ENCODE data around the gene HCFC2. TPM values are rescaled to one million over a fixed set of nuclear protein-coding genes. Genes with fewer than 3 reads are reported as not detected.

HCFC2 gene
- total RNA-seq, 2 experiments from 2014 or later = 6.4 to 6.5 TPM

DNA sequence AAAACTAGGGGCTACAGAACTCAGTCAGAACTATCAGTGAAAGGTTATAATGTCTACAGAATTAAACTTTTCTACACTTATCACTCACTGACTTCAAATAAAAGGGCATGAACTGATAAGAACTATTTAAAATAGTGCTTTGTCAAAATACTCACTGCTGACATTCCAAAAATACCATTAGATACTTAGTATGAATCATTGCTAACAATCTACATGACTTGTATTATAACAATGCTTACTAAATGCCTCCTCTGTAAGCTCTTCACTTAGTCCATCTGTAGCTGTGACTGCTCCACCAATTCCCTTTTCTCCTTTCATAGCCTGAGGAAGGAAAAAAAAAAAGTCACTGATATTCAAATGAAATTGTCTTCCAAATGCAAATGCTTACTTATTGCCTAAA is 56.7 kb downstream of the HCFC2 start:
- no peaks in the 10 kb centered on the region for H3K27me3 Mint-ChIP-seq
- H3K36me3 Mint-ChIP-seq (ENCODE audit: low read depth) = peaks cover 35% of the 10 kb centered on the region
- no peak overlapping the region for H3K4me3 Mint-ChIP-seq
- no peaks in the 10 kb centered on the region for H3K9me3 Mint-ChIP-seq (ENCODE audit: low read depth)
- CTCF ChIA-PET = interaction anchor here (0.5 to 4.0 kb wide), 5 partner anchors 10 to 482 kb away, joined by 3 to 30 read pairs (median 4); no protein-coding TSS in a partner anchor
- POLR2A ChIA-PET = interaction anchor here (0.7 kb wide), 1 partner anchor 1986 kb away, joined by 3 read pairs; no protein-coding TSS in a partner anchor
- H3K27ac Mint-ChIP-seq = no peak overlapping the region
- H3K4me1 Mint-ChIP-seq = peaks cover 4% of the 10 kb centered on the region
- ATAC-seq (no peak), DNase-seq (no peak)
- intact Hi-C loops (cut with DNase I, micrococcal nuclease) = no loop called here

DNA sequence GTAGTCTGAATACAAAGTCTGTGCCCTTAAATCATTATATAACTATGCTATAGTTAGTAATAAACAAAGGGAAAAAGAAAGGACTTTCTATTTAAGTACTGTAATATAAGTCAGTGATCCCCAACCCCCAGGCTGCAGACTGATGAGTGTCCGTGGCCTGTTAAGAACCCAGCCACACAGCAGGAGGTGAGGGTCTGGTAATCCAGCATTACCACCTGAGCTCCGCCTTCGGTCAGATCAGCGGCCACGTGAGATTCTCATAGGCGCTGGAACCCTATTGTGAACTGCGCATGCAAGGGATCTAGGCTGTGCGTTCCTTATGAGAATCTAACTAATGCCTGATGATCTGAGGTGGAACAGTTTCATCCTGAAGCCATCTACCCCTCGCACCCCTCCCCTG is 58.0 kb downstream of the HCFC2 start:
- Mint-ChIP-seq H3K4me3 (no peak overlapping the region), H3K9me3 (ENCODE audit: low read depth) (no peaks in the 10 kb centered on the region), H3K4me1 (peaks cover 4% of the 10 kb centered on the region), H3K27me3 (no peaks in the 10 kb centered on the region), H3K36me3 (ENCODE audit: low read depth) (peaks cover 40% of the 10 kb centered on the region), H3K27ac (no peak overlapping the region)
- POLR2A ChIA-PET = no interaction called here
- intact Hi-C loops (cut with DNase I, micrococcal nuclease) = no loop called here
- no peak for DNase-seq
- CTCF ChIA-PET = interaction anchor here (4.0 kb wide), 1 partner anchor 14 kb away, joined by 30 read pairs; no protein-coding TSS in a partner anchor
- ATAC-seq = no peak

DNA sequence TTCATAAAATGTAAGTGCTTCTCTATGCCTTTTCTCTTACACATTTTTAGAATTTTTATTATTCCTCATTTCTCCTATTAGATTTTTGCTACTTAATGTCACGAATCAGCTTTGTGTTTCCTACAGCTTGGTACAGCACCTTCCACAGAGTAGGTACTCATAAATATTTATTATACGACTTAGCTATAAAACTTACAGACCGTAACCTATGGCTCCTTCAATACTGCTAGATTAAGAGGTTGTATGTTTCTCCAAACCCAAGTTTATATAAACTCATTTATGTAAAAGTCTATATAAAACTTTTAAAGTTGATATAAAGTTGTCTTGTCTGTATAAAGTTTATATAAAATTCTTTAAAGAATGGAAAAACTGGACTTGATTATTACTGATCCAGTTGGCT is 62.2 kb downstream of the HCFC2 start:
- ATAC-seq (no peak), DNase-seq (no peak)
- intact Hi-C loops (cut with DNase I, micrococcal nuclease) = no loop called here
- H3K27ac Mint-ChIP-seq = no peak overlapping the region
- no peaks in the 10 kb centered on the region for H3K9me3 Mint-ChIP-seq (ENCODE audit: low read depth)
- H3K36me3 Mint-ChIP-seq (ENCODE audit: low read depth) = peaks cover 38% of the 10 kb centered on the region
- CTCF ChIA-PET = interaction anchor here (1.3 to 2.8 kb wide), 4 partner anchors 10 to 62 kb away, joined by 3 to 11 read pairs (median 7); partner anchors contain the start of gene HCFC2
- H3K27me3 Mint-ChIP-seq = no peaks in the 10 kb centered on the region
- no peak overlapping the region for H3K4me3 Mint-ChIP-seq
- POLR2A ChIA-PET = no interaction called here
- H3K4me1 Mint-ChIP-seq = peaks cover 10% of the 10 kb centered on the region

DNA sequence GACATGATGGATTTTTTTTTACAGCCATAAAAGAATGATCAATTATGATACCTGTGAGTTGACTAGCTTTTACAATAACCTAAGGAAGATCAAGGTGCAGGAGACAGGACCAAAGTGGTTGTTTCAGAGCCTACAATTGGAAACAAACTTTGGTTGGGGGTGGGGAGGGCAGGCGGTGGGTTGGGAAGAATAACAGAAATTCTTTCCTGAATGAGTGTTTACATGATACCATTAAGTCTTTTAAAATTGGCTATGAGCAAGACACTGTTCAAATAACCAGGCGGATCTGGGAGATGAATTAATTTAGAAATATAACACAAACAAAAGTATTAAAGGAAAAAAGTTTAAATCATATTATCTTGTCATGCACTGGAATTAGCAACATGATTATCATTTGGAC is 66.4 kb downstream of the HCFC2 start:
- CTCF ChIA-PET = interaction anchor here (1.9 kb wide), 1 partner anchor 10 kb away, joined by 6 read pairs; no protein-coding TSS in a partner anchor
- no peak overlapping the region for H3K4me3 Mint-ChIP-seq
- DNase-seq = no peak
- intact Hi-C loops (cut with DNase I, micrococcal nuclease) = no loop called here
- H3K9me3 Mint-ChIP-seq (ENCODE audit: low read depth) = no peaks in the 10 kb centered on the region
- POLR2A ChIA-PET = interaction anchor here (0.6 kb wide), 1 partner anchor 70 kb away, joined by 5 read pairs; no protein-coding TSS in a partner anchor
- peak overlapping the region; percentile 15 for H3K27ac Mint-ChIP-seq
- H3K4me1 Mint-ChIP-seq = peaks cover 20% of the 10 kb centered on the region
- H3K36me3 Mint-ChIP-seq (ENCODE audit: low read depth) = peaks cover 34% of the 10 kb centered on the region
- ATAC-seq = no peak
- no peaks in the 10 kb centered on the region for H3K27me3 Mint-ChIP-seq

DNA sequence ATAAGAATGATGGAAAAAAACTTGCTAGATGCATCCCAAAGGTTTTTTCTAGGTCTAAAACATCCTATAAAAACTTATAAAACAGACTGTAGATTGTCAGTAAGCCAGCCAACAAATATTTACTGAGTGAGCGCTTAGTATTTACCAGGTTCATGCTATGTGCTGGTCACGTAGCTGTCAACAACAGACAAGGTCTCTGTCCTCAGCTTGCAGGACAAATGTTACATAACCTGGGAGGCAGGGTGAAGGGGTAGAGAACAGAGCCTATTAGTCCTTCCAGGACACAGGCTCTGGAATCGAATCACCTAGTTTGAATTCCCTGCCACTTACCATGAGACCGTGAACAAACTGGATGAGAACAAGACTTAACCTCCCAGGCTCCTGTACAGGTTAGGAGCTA is 67.3 kb downstream of the HCFC2 start:
- no peak overlapping the region for H3K4me3 Mint-ChIP-seq
- ChIA-PET CTCF (interaction anchor here (1.9 kb wide), 1 partner anchor 11 kb away, joined by 6 read pairs; no protein-coding TSS in a partner anchor), POLR2A (no interaction called here)
- intact Hi-C loops (cut with DNase I, micrococcal nuclease) = no loop called here
- no peaks in the 10 kb centered on the region for H3K27me3 Mint-ChIP-seq
- DNase-seq (no peak), ATAC-seq (no peak)
- H3K4me1 Mint-ChIP-seq = peaks cover 28% of the 10 kb centered on the region
- no peak overlapping the region for H3K27ac Mint-ChIP-seq
- no peaks in the 10 kb centered on the region for H3K9me3 Mint-ChIP-seq (ENCODE audit: low read depth)
- peaks cover 27% of the 10 kb centered on the region for H3K36me3 Mint-ChIP-seq (ENCODE audit: low read depth)

DNA sequence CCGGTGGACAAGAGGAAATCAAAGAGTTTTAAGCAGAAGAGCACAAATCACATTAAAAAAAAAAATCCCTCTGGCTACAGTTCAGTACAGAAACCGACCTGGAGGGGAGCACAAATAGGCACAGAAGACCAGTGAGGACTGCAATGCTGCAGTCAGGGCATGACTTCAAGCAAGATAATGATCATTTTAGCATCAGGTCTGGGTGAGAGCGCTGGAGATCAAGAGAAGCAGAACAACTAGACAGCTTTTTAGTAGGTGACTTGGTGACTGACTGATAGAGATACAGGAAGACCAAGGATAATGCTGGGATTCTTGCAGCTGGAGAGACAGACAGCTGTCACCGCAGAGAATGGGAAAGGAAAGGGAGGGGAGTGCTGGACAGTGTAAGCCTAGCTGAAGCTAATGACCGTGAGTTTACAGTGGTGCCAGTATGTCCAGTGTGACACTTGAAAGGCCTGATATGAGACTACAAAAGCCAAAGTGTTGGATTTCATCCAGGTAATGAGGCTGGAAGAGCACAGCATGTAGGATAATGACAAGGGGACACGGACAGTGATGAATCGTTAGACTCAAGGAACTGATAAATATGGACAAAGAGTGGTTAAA is 68.1 kb downstream of the HCFC2 start:
- Mint-ChIP-seq H3K9me3 (ENCODE audit: low read depth) (no peaks in the 10 kb centered on the region), H3K27ac (no peak overlapping the region), H3K4me1 (peaks cover 31% of the 10 kb centered on the region), H3K36me3 (ENCODE audit: low read depth) (peaks cover 26% of the 10 kb centered on the region), H3K27me3 (no peaks in the 10 kb centered on the region), H3K4me3 (no peak overlapping the region)
- intact Hi-C loops (cut with DNase I, micrococcal nuclease) = no loop called here
- POLR2A ChIA-PET = interaction anchor here (0.6 kb wide), 1 partner anchor 979 kb away, joined by 3 read pairs; no protein-coding TSS in a partner anchor
- CTCF ChIA-PET = interaction anchor here (1.9 kb wide), 1 partner anchor 12 kb away, joined by 6 read pairs; no protein-coding TSS in a partner anchor
- no peak for DNase-seq
- ATAC-seq = no peak

DNA sequence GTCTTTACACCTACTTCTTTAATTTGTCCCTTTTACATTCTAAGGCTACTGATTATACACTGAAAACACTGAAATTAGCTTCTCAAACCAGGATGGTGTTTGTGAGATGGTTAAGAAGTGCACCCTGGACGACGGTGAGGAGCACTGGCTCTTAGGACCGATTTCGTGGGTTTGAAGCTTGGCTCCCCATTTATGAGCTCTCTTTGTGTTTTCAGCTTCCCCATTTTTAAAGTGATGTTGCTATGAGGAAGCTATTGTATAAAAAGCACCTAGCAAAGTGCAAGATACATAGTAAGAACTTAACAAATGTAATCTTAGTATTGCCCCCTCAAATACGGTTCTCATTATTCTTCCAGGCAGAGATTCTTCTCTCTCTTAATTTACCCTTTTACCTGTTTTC is 69.0 kb downstream of the HCFC2 start:
- DNase-seq = no peak
- H3K4me3 Mint-ChIP-seq = no peak overlapping the region
- intact Hi-C loops (cut with DNase I, micrococcal nuclease) = no loop called here
- ATAC-seq = no peak
- ChIA-PET CTCF (interaction anchor here (0.6 to 0.7 kb wide), 2 partner anchors 62 to 227 kb away, joined by 3 read pairs; no protein-coding TSS in a partner anchor), POLR2A (no interaction called here)
- H3K27ac Mint-ChIP-seq = no peak overlapping the region
- H3K27me3 Mint-ChIP-seq = no peaks in the 10 kb centered on the region
- peaks cover 22% of the 10 kb centered on the region for H3K36me3 Mint-ChIP-seq (ENCODE audit: low read depth)
- H3K4me1 Mint-ChIP-seq = peaks cover 31% of the 10 kb centered on the region
- H3K9me3 Mint-ChIP-seq (ENCODE audit: low read depth) = no peaks in the 10 kb centered on the region

DNA sequence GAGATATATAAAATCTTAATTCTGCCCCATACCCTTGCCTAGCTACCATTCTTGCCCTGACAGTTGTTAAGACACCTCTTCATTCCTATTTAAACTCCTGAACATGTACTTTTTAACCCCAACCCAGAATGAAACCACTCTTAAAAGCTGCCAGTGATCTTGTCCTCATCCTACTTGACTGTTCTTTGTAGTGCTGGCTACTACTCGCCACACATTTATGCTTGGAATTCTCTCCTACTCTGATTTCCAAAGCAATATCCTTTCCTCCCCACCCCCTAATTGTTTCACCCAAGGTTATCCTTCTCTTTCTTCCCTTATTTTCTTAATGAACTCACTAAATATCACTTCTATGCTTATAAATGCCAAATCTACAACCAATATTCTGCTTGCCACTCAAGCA is 69.5 kb downstream of the HCFC2 start:
- CTCF ChIA-PET = interaction anchor here (0.6 to 0.7 kb wide), 2 partner anchors 62 to 228 kb away, joined by 3 read pairs; no protein-coding TSS in a partner anchor
- H3K4me3 Mint-ChIP-seq = no peak overlapping the region
- peaks cover 34% of the 10 kb centered on the region for H3K4me1 Mint-ChIP-seq
- no peaks in the 10 kb centered on the region for H3K27me3 Mint-ChIP-seq
- H3K27ac Mint-ChIP-seq = no peak overlapping the region
- H3K9me3 Mint-ChIP-seq (ENCODE audit: low read depth) = no peaks in the 10 kb centered on the region
- H3K36me3 Mint-ChIP-seq (ENCODE audit: low read depth) = peaks cover 19% of the 10 kb centered on the region
- DNase-seq = no peak
- no peak for ATAC-seq
- POLR2A ChIA-PET = no interaction called here
- intact Hi-C loops (cut with DNase I, micrococcal nuclease) = no loop called here

DNA sequence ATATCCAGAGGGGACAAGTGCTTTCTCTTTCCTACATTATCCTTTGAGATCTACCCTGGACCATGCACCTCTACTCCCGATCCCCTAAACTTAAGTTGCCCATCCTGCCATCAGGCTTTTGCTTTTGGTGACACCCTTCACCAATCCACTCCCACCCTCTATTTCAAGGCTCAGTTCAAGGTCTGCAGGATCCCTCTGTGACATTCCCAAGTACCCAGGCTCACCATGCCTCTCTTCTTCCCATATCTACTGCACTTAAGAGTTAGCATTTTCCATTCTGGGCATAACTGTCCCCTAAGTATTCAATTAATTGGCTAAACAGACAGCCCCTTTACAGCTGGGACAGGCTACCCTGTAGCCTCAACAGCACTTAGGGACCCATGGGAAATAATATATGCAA is 70.6 kb downstream of the HCFC2 start:
- no peak for ATAC-seq
- POLR2A ChIA-PET = no interaction called here
- peaks cover 35% of the 10 kb centered on the region for H3K4me1 Mint-ChIP-seq
- no peak overlapping the region for H3K27ac Mint-ChIP-seq
- H3K36me3 Mint-ChIP-seq (ENCODE audit: low read depth) = peaks cover 15% of the 10 kb centered on the region
- CTCF ChIA-PET = interaction anchor here (0.6 kb wide), 1 partner anchor 10 kb away, joined by 3 read pairs; no protein-coding TSS in a partner anchor
- intact Hi-C loops (cut with DNase I, micrococcal nuclease) = loop anchor here (5.0 kb wide), 7 partner anchors 82 to 1197 kb away; partner anchors contain the start of genes TXNRD1 (in 2 of the 2), APPL2 (in 1 of the 2), C12orf75 (in 1 of the 2) and EID3 (in 1 of the 2)
- no peaks in the 10 kb centered on the region for H3K27me3 Mint-ChIP-seq
- no peak overlapping the region for H3K4me3 Mint-ChIP-seq
- no peaks in the 10 kb centered on the region for H3K9me3 Mint-ChIP-seq (ENCODE audit: low read depth)
- no peak for DNase-seq

DNA sequence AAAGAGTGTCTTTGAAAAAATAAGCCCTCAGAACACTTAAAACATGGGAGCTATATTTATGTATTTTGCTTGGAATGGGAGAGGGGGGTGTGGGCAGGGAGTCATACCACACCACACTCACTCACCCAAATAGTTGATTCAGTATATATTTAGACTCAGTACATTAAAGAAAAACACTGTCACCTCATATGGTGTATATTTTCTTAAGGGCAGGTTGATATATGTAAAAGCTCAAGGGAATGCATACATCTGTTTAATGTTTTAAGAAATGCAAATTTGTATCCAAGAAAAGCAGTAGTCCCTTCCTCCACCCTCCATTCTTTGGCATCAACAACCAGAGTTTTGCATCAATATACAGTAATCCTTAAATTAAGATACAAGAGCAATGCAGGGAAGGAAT is 72.2 kb downstream of the HCFC2 start:
- DNase-seq = no peak
- peaks cover 8% of the 10 kb centered on the region for H3K36me3 Mint-ChIP-seq (ENCODE audit: low read depth)
- ChIA-PET CTCF (interaction anchor here (0.8 to 2.0 kb wide), 2 partner anchors 11 to 15 kb away, joined by 3 to 8 read pairs; no protein-coding TSS in a partner anchor), POLR2A (interaction anchor here (0.6 kb wide), 1 partner anchor 162 kb away, joined by 3 read pairs; no protein-coding TSS in a partner anchor)
- no peaks in the 10 kb centered on the region for H3K9me3 Mint-ChIP-seq (ENCODE audit: low read depth)
- H3K4me3 Mint-ChIP-seq = peak overlapping the region; percentile 83
- no peak for ATAC-seq
- H3K27me3 Mint-ChIP-seq = no peaks in the 10 kb centered on the region
- H3K4me1 Mint-ChIP-seq = peaks cover 27% of the 10 kb centered on the region
- intact Hi-C loops (cut with DNase I, micrococcal nuclease) = loop anchor here (5.0 kb wide), 7 partner anchors 81 to 1196 kb away; partner anchors contain the start of genes TXNRD1 (in 2 of the 2), APPL2 (in 1 of the 2), C12orf75 (in 1 of the 2) and EID3 (in 1 of the 2)
- H3K27ac Mint-ChIP-seq = peak overlapping the region; percentile 90

DNA sequence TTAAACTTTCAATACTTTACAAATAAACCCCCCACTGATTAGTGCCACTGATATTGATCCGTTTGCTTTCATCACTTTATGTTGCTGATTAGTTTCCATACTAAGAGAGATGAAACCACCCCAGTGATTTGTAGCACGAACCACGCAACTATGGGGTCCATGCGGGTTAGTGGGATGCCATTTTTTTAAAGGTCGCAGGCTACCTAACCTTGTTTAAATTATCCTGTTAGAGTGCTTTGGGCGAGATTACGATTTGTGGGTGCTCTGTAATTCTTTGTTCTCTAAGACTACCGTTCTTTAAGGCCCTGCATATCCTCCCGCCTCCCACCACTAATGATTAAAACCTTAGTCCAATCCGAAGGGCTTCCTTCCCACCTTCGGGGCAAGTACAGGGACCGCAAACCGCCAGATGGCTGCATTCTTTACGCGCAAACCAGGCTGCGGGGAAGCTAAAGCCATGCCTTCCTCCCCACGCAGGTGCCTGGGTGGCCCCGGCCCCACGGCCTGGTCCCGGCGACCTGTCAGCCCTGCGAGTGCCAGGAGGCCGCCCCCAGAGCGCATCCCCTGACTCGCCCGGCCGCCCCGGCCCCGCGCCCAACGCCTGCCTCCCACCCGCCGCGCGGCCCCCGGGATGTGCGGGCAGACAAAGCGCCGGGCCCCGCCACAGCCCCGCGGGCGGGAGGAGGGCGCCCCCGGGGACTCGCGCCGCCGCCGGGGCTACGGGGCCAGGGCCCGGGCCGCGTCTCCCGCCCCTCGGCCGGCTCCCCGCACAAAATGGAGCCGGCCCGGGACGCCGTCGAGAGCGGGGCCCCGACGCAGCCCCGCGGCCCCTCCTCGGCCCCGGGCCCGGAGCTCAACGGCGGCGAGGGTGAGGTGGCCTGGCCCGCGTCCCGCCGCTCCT is 72.9 kb downstream of the HCFC2 start:
- intact Hi-C loops (cut with DNase I, micrococcal nuclease) = loop anchor here (5.0 kb wide), 7 partner anchors 80 to 1195 kb away; partner anchors contain the start of genes TXNRD1 (in 2 of the 2), APPL2 (in 1 of the 2), C12orf75 (in 1 of the 2) and EID3 (in 1 of the 2)
- Mint-ChIP-seq H3K4me1 (peaks cover 24% of the 10 kb centered on the region), H3K9me3 (ENCODE audit: low read depth) (no peaks in the 10 kb centered on the region), H3K36me3 (ENCODE audit: low read depth) (peaks cover 5% of the 10 kb centered on the region), H3K4me3 (peak overlapping the region; percentile 83), H3K27ac (peak overlapping the region; percentile 90), H3K27me3 (no peaks in the 10 kb centered on the region)
- DNase-seq (peak; percentile 62), ATAC-seq (no peak)
- CTCF ChIA-PET = interaction anchor here (0.8 to 2.0 kb wide), 3 partner anchors 12 to 151 kb away, joined by 3 to 8 read pairs (median 3); no protein-coding TSS in a partner anchor
- POLR2A ChIA-PET = interaction anchor here (1.0 to 1.7 kb wide), 6 partner anchors 73 to 209 kb away, joined by 3 to 10 read pairs (median 6); partner anchors contain the start of genes HCFC2, HSP90B1 and TDG
